Hepatocyte (in vitro differentiated cells): ENCODE data around the gene TCF7L2. TPM values are rescaled to one million over a fixed set of nuclear protein-coding genes. Genes with fewer than 3 reads are reported as not detected.

Experiments
- DNase-seq: peaks from one replicate; pipeline ENCODE4 v3.0.0-alpha.2; 2016; ENCODE audit warnings: low spot score
- H2AFZ ChIP-seq: fragments of 200-600 bp; sonication (generic); 2 replicates; pipeline ENCODE4 v1.6.0; 2016; ENCODE audit warnings: antibody characterized with exemption, mild to moderate bottlenecking
- H3K27ac ChIP-seq: fragments of 200-600 bp; sonication (generic); 2 replicates; pipeline ENCODE4 v1.5.1; 2016; ENCODE audit warnings: mild to moderate bottlenecking
- H3K27me3 ChIP-seq: fragments of 200-600 bp; sonication (generic); 2 replicates; pipeline ENCODE4 v1.6.1; 2016
- H3K36me3 ChIP-seq: fragments of 200-600 bp; sonication (generic); replicated peaks from 2 replicates; pipeline ENCODE4 v1.5.1; 2016; ENCODE audit warnings: low read depth; ENCODE audit not compliant: insufficient read depth
- H3K4me1 ChIP-seq: fragments of 200-600 bp; sonication (generic); 2 replicates; pipeline ENCODE4 v1.5.1; 2016; ENCODE audit warnings: mild to moderate bottlenecking, moderate library complexity; ENCODE audit not compliant: insufficient read depth
- H3K4me2 ChIP-seq: fragments of 200-600 bp; sonication (generic); 2 replicates; pipeline ENCODE4 v1.6.0; 2016
- H3K4me3 ChIP-seq: fragments of 200-600 bp; sonication (generic); 2 replicates; pipeline ENCODE4 v1.5.1; 2016; ENCODE audit warnings: mild to moderate bottlenecking
- H3K79me2 ChIP-seq: fragments of 200-600 bp; sonication (generic); 2 replicates; pipeline ENCODE4 v1.6.0; 2017; ENCODE audit warnings: mild to moderate bottlenecking
- H3K9me2 ChIP-seq: fragments of 200-600 bp; sonication (generic); replicated peaks from 2 replicates; pipeline ENCODE4 v1.6.0; 2017; ENCODE audit warnings: mild to moderate bottlenecking; ENCODE audit not compliant: insufficient read depth
- H3K9me3 ChIP-seq: fragments of 200-600 bp; sonication (generic); 2 replicates; pipeline ENCODE4 v1.5.1; 2016; ENCODE audit warnings: low read depth, mild to moderate bottlenecking
- H4K20me1 ChIP-seq: fragments of 200-600 bp; sonication (generic); 2 replicates; pipeline ENCODE4 v1.6.0; 2016; ENCODE audit warnings: mild to moderate bottlenecking; ENCODE audit not compliant: insufficient read depth, poor library complexity, severe bottlenecking
- EZH2 ChIP-seq: fragments of 200-600 bp; sonication (generic); IDR thresholded peaks from 2 replicates; pipeline ENCODE4 v1.6.1; 2016; ENCODE audit warnings: antibody characterized with exemption, mild to moderate bottlenecking, borderline replicate concordance
- EZH2phosphoT487 ChIP-seq: fragments of 200-600 bp; sonication (generic); IDR thresholded peaks from one replicate; pipeline ENCODE4 v1.6.1; 2018; ENCODE audit warnings: antibody characterized with exemption, mild to moderate bottlenecking, low read depth, moderate library complexity; ENCODE audit not compliant: unreplicated experiment, severe bottlenecking
- WGBS: methylation state at CpG from one replicate; pipeline ENCODE4 v1.1.6; 2016; ENCODE audit warnings: low lambda C conversion rate; ENCODE audit errors: missing lambda C conversion rate; 5-methylcytosine and 5-hydroxymethylcytosine counted together
- polyA plus RNA-seq: library from polyadenylated mRNA; unstranded; fragments of >200 nt; fragmentation: Nextera tagmentation; extraction: Ambion mirVana; gene quantifications from 2 replicates; pipeline ENCODE4 v1.2.1, GENCODE V29; 2016
- total RNA-seq: library from RNA; depleted of rRNA; stranded (reverse); fragments of >200 nt; gene quantifications from 2 replicates; pipeline ENCODE4 v1.2.3, GENCODE V29; 2014
- TF ChIP-seq, protein P1 (sequence below): fragments of 200-600 bp; sonication (generic); IDR thresholded peaks from 2 replicates; pipeline ENCODE4 v1.5.1; 2016; ENCODE audit warnings: antibody characterized with exemption, mild to moderate bottlenecking; ENCODE audit not compliant: poor library complexity

The TCF7L2 gene
- total and polyA plus RNA-seq, 2 experiments from 2014 or later: 14.8 to 28.8 TPM

DNA sequence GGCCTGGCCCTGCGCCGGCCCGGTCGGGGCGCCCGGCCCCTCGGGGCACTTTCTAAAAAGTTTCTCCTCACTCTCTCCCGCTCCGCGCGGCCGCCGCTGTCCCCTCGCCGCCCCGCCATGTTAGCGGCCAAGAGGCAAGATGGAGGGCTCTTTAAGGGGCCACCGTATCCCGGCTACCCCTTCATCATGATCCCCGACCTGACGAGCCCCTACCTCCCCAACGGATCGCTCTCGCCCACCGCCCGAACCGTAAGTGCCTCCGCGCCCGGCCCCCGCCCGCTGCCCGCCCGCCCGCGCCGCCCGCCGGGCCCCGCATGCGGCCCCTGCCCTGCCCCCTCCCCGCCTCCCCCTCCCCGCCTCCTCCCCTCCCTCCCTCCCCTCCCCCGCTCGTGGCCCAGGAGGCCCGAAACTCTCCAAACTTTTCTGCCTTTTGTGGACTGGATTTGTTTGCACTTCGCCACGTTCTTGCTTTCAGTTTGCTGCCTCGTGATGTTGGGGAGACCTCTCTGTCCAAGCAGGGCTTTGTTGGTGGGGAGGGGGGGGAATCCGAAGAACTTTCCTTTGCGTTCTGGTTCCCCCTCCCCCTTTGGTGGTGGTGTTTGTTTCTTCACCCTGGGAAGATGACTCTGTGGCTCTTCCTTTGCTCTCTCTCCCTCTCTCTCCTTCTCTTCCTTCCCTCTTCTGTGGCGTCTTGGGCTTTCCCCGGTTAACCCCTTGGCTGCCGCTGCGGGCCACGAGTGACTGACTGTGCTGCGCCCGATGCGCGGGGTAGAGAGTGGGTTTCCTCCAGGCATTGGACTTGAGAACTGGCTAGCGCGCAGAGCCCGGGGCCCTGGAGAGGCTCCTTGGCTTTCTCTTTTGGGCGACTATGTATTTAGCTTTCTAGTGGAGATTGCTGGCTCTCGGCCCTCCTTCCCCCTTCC lies 1.6 kb downstream of the TCF7L2 start:
- peak overlapping the region; percentile 97 for H3K27ac ChIP-seq
- under 1% methylated on average over 23 of the region's 65 CpGs for WGBS
- TF ChIP-seq, protein P1, sequence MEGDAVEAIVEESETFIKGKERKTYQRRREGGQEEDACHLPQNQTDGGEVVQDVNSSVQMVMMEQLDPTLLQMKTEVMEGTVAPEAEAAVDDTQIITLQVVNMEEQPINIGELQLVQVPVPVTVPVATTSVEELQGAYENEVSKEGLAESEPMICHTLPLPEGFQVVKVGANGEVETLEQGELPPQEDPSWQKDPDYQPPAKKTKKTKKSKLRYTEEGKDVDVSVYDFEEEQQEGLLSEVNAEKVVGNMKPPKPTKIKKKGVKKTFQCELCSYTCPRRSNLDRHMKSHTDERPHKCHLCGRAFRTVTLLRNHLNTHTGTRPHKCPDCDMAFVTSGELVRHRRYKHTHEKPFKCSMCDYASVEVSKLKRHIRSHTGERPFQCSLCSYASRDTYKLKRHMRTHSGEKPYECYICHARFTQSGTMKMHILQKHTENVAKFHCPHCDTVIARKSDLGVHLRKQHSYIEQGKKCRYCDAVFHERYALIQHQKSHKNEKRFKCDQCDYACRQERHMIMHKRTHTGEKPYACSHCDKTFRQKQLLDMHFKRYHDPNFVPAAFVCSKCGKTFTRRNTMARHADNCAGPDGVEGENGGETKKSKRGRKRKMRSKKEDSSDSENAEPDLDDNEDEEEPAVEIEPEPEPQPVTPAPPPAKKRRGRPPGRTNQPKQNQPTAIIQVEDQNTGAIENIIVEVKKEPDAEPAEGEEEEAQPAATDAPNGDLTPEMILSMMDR: no peak
- peak overlapping the region; percentile 54 for H3K4me3 ChIP-seq
- no peaks in the 10 kb centered on the region for H3K9me3 ChIP-seq
- peak overlapping the region; percentile 20 for H2AFZ ChIP-seq
- peaks cover 10% of the 10 kb centered on the region for H4K20me1 ChIP-seq
- peaks cover 26% of the 10 kb centered on the region for H3K4me1 ChIP-seq
- H3K36me3 ChIP-seq: no peaks in the 10 kb centered on the region
- peaks cover 55% of the 10 kb centered on the region for H3K79me2 ChIP-seq
- peak; percentile 82 for DNase-seq
- no peaks in the 10 kb centered on the region for H3K27me3 ChIP-seq
- H3K4me2 ChIP-seq: peak overlapping the region; percentile 92
- no peaks in the 10 kb centered on the region for H3K9me2 ChIP-seq

DNA sequence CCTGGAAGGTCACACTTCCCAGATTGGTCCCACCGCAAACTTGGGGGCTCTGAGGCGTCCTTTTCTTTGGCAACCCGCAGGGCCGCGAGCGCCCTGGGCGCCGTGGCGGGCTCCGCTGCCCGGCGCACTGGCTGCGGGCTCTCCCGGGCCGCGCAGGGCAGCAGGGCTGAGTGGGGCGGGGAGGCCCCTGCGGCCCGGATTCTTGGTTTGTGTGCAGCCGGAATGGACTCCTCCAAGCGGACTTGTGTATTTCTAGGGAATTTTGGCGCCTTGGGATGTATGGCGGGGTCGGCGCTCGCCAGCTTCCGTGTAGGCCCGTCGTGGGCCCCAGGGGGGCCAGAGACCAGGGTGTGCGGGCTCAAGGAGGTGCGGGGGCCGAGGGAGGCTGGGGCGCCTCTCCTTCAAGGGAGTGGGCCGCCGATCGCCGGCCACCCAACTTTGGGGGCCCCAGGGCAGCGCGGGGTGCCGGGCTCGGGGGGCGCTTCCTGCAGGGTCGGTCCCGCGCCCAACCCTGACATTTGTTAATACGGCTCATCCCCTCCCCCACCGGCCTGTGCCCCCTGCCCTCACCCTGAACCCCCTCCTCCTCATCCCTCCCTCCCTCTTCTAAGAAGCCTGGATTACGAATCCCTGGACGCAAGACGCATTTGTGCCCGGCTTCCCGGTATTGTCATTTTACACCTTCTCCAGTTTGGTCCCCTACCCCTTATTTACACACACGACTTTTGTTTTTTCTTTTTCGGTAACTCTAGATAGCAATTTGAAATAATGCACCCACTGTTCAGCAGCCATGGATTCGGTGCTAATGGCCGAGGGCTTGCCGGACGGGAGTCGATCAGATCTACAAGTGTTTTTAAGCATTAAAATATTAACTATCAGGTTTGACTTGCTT lies 2.5 kb downstream of the TCF7L2 start:
- peaks cover 13% of the 10 kb centered on the region for H4K20me1 ChIP-seq
- H3K9me3 ChIP-seq: no peaks in the 10 kb centered on the region
- no peaks in the 10 kb centered on the region for H3K27me3 ChIP-seq
- TF ChIP-seq EZH2phosphoT487: no peak
- TF ChIP-seq, protein P1: no peak
- TF ChIP-seq EZH2: no peak
- peaks cover 64% of the 10 kb centered on the region for H3K79me2 ChIP-seq
- WGBS: 1% methylated on average over 38 of the region's 59 CpGs
- peak overlapping the region; percentile 20 for H2AFZ ChIP-seq
- H3K4me1 ChIP-seq: peaks cover 36% of the 10 kb centered on the region
- peak overlapping the region; percentile 97 for H3K27ac ChIP-seq
- peak overlapping the region; percentile 92 for H3K4me2 ChIP-seq
- DNase-seq: peak; percentile 51
- H3K9me2 ChIP-seq: no peaks in the 10 kb centered on the region
- no peaks in the 10 kb centered on the region for H3K36me3 ChIP-seq
- peak overlapping the region; percentile 54 for H3K4me3 ChIP-seq

DNA sequence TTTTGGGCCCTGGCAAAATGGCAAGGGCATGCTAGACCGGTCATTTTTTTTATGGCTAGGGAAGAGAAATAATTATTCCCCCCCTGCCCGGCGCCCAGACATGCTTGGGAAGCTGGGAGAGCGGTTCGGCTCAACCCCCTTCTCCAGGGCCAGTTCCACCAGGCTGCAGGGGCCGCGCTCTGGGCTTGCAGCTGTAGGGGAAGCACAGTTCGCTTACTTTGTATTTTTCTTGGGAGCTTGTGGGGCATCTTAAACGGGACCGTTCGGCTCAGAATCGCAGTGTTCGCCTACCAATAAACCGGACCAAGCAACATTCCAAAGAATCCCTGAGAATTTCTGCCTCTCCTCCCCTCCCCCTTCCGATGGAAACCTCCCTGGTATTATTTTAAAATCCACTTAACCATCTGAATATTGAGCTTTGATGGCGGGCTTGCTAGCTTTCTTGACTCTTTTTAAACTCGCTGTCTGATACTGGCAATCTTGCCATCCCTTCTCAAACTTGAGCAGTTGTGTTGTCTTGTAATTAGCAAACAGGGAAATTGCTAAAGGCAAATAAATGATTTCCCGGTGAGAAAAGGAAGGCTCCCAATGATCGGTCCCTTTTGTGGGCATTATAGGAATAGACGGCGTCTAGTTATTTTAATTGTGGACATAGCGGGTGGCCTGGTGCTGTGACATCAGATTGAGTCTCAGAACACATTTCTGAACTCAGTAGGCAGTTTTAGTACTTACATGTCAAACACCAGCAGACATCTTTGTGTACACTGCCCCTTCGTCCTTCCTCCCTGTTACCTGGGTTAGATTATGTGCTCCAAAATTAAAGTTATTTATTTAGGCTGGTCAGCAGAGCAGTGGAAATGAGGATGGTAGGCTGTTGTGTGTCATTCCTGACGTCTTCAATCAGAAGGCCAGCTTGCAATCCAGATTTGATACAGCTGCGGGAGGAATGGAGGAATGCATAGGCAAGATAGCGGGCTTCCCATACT lies 3.4 kb downstream of the TCF7L2 start:
- 4% methylated on average over 26 of the region's 26 CpGs for WGBS

More for the DNA sequence above, 3.4 kb downstream of the TCF7L2 start:
- Histone ChIP-seq H3K9me3 (no peaks in the 10 kb centered on the region), H3K4me3 (peak overlapping the region; percentile 54), H3K36me3 (no peaks in the 10 kb centered on the region), H3K79me2 (peaks cover 74% of the 10 kb centered on the region), H3K4me2 (peak overlapping the region; percentile 92), H3K4me1 (peaks cover 45% of the 10 kb centered on the region), H3K9me2 (no peaks in the 10 kb centered on the region), H4K20me1 (peaks cover 13% of the 10 kb centered on the region), H2AFZ (no peak overlapping the region), H3K27me3 (no peaks in the 10 kb centered on the region), H3K27ac (peak overlapping the region; percentile 97)
- TF ChIP-seq EZH2 (no peak), EZH2phosphoT487 (no peak)
- TF ChIP-seq, protein P1: no peak
- peak; percentile 50 for DNase-seq
